Epithelial cell of proximal tubule (primary cell): ENCODE measurements around the gene UBE3D. TPM values are rescaled to one million over a fixed set of nuclear protein-coding genes. Genes with fewer than 3 reads are reported as not detected.
A peak's percentile ranks its signal among the peaks of the same experiment; 100 is the strongest.

Source experiments
- DNase-seq: peaks from one replicate; pipeline ENCODE4 v3.0.0-alpha.2; 2011; ENCODE audit warnings: low read depth
- H3K4me3 ChIP-seq: 2 replicates; pipeline ENCODE4 v1.5.1; 2011; ENCODE audit warnings: low read depth, mild to moderate bottlenecking, low read length
- CTCF ChIP-seq: conservative IDR thresholded peaks from 2 replicates; pipeline ENCODE4 v1.5.1; 2012; ENCODE audit warnings: low read depth, mild to moderate bottlenecking, low read length
- total RNA-seq: library from RNA; depleted of rRNA; stranded (reverse); fragments of >200 nt; gene quantifications from 2 replicates; pipeline ENCODE4 v1.2.3, GENCODE V29; 2015

The UBE3D gene
- total RNA-seq, 1 donor from 2014 or later: 5.9 TPM

DNA sequence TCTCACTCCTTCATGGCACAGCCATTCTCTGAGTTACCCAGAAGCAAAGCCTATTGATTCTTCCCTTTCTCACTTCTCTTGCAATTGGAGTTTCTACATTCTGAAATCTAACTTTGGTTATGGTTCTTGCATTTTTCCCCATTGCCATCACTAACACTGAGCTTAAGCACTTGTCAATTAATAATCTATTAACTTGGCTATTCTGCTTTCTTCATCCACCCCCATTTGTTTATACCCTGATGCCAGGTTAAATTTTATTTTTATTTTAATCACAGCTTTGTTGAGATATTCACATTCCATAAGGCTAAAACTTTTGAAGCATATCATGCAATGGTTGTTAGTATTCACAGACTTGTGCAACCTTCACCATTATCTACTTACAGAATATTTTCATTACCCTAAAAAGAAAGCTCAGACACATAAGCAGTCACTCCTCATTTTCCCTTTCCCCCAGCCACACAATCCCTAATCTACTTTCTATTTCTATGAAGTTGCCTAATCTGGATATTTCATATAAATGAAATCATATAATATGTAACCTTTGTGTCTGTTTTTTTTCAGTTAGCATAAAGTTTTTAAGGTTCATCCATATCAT, 222.3 kb downstream of the UBE3D start:
- TF ChIP-seq CTCF: no peak
- H3K4me3 ChIP-seq: no peak overlapping the region
- DNase-seq: peak; percentile 76

DNA sequence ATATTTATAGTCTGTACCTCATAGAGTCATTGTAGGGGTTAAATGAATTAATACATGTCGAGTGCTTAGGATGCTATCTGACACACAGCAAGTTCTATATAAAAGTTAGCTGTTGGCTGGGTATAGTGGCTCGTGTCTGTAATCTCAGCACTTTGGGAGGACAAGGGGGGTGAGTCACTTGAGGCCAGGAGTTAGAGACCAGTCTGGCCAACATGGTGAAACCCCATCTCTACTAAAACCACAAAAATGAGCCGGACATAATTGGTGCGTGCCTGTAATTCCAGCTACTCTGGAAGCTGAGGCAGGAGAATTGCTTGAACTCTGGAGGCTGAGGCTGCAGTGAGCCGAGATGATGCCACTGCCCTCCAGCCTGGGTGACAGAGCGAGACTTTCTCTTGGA, 222.9 kb downstream of the UBE3D start:
- TF ChIP-seq CTCF: no peak
- DNase-seq: peak; percentile 75

More for the DNA sequence above, 222.9 kb downstream of the UBE3D start:
- no peak overlapping the region for H3K4me3 ChIP-seq

Other genes starting within 250 kb of the UBE3D start
- gene DOP1A, start 1.8 kb upstream of the UBE3D start, total RNA-seq: 4.4 and 8.5 TPM in 2 replicates
- gene PGM3, start 127.4 kb upstream of the UBE3D start, total RNA-seq: 26.5 and 33.1 TPM in 2 replicates
- gene RWDD2A, start 127.5 kb upstream of the UBE3D start, total RNA-seq: 1.6 and 2.8 TPM in 2 replicates